NCI-H2029 treated with DMSO at 0.1 percent for 48 hours (cell line): ENCODE measurements around the gene C7orf57.

ENCODE experiments used
- DNase-seq: peaks from one replicate; lab custom pipeline; 2025; lab: John Stamatoyannopoulos, UW

Gene C7orf57

DNA sequence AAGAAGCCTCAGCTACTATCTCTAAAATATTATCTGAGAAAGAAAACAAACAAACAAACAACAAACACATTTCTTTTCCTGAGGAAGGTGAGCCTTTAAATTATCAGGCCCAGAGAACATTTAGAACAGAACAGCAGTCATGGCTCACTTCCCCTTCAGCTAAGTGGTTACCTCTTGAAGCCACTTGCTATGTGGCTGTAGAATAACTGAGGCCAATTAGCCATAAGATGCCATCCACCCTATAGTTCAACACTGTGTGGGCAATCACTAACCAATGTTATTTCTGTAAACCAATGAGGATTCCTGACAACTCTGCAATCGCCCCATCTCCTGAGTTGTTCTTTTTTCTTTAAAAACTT, 50.1 kb downstream of the C7orf57 start:
- DNase-seq, result no peak

DNA sequence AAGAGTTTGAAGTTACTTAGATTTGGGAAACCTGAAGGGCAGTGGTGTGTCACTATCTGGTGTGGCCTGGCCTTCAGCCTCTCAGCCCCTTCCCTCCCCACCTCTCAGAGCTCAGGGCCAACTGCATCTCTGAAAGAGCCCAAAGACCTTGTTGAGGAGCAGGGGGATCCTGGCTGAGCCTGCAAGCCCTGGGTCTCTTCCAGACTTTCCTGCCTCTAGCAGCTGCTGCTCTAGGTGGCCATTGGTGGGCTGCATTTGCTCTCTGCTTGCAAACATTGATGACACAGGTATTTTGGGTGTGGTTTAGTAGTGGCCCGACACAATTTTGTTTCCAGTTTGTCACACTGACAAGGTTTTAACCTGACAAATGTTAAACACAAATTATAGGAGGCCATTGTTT, 50.6 kb downstream of the C7orf57 start:
- no peak for DNase-seq

GRCh38 chr7:48087349-48087748, 52.0 kb downstream of the C7orf57 start:
- no peak for DNase-seq

GRCh38 chr7:48088559-48089045, 53.3 kb downstream of the C7orf57 start:
- peak; percentile 52 for DNase-seq

- DNase-seq, result no peak
Observed at GRCh38 chr7:48089046-48090003, 54.0 kb downstream of the C7orf57 start, which contains the start of gene UPP1. TSS of gene UPP1 (plus strand) at chr7:48089265. CDS start at chr7:48094784, 5,519 bp downstream.

DNA sequence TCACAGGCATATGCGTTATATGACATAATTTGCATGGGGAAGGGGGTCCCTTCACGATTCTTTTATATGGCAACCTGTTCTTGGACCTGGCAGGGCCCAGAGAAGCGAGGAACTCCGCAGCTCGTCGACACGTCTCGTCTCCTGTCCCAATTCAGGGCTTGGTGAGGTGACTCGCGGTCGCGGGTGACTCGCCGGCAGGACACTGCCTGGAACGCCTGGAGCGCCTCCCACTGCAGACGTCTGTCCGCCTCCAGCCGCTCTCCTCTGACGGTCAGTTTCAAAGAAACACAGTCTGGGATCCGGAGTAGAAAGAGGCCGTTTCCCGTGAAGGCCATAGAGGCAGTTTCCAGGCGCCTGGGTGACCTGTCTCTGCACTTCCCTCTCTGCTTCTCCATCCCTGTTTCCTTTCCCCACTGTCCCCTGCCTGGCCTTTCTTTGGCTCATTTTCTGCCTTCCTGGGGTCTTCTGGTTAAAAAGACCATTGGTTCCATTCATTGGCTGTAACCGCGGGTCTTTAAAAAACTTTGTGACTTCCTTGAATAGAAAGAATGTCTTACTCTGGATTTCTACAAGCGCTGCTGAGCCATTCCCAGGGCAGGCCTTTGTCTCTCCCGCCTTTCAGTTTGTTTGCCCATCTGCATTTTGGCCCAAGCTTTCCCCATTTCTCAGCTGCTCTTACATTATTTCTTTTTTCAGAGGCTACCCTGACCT, 54.9 kb downstream of the C7orf57 start:
- no peak for DNase-seq

- no peak for DNase-seq
Observed at GRCh38 chr7:48091506-48092433, 56.4 kb downstream of the C7orf57 start.

GRCh38 chr7:48094861-48095293, 59.5 kb downstream of the C7orf57 start:
- DNase-seq, result no peak

- DNase-seq, result no peak
Observed at GRCh38 chr7:48096273-48096672, 60.9 kb downstream of the C7orf57 start.

DNA sequence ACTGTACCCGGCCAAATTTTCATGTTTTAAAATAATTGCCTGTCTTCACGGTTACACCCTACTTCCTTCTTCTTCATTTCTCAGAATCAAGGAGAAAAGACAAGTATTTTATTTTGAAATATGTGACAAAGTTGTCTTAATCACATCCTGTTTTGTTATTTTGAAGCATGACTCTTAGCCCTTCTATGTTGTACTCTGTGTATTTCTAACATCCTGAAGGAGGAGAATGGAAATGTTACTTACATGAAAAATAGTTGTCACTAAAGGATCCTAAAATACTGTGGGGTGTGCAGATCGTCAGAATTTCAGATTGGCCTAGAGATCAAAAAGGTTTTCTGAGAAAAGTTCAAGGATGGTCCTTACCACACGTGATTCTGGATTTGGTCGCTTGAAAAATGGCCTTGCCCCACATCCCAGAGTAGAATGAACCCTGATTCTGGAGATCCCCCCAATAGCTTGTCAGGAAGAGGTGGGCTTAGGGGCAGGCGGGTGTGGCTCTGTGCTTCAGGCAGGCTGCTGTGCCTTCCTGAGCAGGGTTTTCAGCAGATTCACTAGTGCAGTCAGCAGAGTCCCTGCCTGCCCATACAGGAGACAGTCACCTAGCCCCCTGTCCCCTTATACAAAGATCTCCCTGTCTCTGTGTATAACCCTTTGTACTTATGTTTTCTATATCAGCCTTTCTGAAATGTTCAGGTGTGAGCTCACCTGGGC, 62.3 kb downstream of the C7orf57 start:
- DNase-seq, result no peak

DNA sequence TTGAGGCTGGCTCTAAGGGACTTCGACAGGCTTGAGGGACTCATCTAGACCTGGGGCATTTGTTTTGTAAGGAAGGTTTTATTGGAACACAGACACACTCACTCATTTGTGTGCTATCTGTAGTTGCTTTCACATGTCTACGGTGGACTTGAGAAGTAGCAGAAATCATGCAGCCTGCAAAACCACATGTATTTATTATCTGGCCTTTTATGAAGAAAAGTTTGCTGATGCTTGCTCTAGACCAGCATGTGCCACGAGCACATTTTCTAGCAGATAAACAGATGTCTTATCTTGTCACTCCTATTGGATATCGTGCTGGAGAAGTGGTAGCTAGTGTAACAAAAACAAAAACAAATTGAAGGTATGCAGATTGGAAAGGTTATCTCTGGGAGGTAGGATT, 63.5 kb downstream of the C7orf57 start:
- no peak for DNase-seq

GRCh38 chr7:48099781-48100180, 64.4 kb downstream of the C7orf57 start:
- no peak for DNase-seq

DNA sequence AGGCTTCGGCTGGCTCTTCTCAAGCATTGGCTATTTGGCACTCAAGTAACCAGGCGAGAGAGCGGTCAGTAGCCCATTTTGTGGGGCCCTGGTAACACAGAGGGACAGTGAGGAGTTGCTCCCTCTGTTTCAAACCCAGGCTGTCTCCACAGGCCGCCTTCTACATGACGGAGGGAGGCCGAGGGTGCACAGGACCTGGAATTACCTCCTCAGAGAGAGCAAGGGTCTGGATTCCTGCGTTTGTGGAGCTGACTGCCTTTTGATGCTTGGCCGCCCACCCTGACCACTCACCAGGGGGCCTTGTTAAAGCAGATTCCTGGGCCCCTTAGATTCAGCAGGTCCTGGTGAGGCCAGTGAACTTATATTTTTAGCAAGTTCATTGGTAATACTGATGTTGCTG, 66.0 kb downstream of the C7orf57 start:
- no peak for DNase-seq

GRCh38 chr7:48101968-48102367, 66.6 kb downstream of the C7orf57 start:
- no peak for DNase-seq

DNA sequence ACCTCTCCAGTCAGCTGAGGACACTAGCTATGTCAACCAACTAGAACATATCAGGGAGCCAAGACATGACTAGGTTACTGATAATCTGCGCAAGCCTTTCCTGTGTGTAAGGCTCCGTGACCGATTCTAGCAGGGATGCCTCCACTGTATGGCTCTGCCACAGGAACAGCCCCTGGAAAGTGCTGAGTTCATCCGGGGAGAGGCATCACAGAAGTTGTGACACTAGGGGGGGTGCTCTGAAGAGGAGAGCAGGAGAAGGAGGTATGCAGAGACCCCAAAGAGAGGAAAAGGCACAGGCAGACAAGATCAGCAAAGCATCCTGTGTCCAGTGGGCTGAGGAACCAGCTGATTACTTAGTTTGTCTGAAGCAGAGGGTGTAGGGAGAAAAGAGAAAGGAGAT, 67.2 kb downstream of the C7orf57 start:
- DNase-seq, result no peak

- DNase-seq, result no peak
Observed at GRCh38 chr7:48105045-48105444, 69.7 kb downstream of the C7orf57 start.

DNA sequence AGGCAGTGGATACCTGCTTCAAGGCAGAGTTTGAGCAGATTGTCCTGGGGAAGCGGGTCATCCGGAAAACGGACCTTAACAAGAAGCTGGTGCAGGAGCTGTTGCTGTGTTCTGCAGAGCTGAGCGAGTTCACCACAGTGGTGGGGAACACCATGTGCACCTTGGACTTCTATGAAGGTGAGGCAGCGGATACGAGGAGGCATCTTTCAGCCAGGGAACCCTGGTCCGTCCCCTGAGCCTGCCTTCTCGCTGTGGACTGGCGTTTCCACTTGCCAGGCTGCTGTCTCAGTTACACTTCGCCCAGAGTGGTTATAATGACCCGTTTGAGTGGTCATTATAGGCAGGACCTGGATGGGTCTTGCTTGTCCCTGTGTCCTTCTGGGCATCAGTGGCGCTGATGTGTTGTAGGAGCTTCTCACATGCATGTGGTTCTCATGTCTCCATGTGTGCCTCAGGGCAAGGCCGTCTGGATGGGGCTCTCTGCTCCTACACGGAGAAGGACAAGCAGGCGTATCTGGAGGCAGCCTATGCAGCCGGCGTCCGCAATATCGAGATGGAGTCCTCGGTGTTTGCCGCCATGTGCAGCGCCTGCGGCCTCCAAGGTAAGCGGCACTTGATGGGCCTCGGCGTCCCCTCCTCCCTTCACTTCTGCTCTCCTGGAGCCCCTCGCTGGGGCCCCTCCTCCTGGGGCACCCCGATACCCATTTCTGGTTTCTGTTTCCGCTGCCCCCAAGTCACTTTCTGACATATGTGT, 71.7 kb downstream of the C7orf57 start:
- DNase-seq, result no peak

- DNase-seq, result no peak
Observed at GRCh38 chr7:48107926-48108472, 72.7 kb downstream of the C7orf57 start.

GRCh38 chr7:48108959-48109847, 73.9 kb downstream of the C7orf57 start:
- DNase-seq, result no peak
